ENCODE results near the gene LCN6. TPM values are rescaled to one million over a fixed set of nuclear protein-coding genes. Genes with fewer than 3 reads are reported as not detected.
A peak's percentile ranks its signal among the peaks of the same experiment; 100 is the strongest.
"Not testable (repeated sequence)": the region's sequence is repeated elsewhere in the genome, so short reads cannot be mapped to it uniquely, and the experiment has no call there.

LCN6 gene, protein sequence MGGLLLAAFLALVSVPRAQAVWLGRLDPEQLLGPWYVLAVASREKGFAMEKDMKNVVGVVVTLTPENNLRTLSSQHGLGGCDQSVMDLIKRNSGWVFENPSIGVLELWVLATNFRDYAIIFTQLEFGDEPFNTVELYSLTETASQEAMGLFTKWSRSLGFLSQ
- not detected in 2 replicates for total RNA-seq

- no peak for DNase-seq (ENCODE audit: low read depth, low spot score)
Measured at GRCh38 chr9:136748201-136748600, at the start of gene LCN6. LCN6 (minus strand) TSS chr9:136748525; CDS start chr9:136748483, 42 bp downstream.

DNA sequence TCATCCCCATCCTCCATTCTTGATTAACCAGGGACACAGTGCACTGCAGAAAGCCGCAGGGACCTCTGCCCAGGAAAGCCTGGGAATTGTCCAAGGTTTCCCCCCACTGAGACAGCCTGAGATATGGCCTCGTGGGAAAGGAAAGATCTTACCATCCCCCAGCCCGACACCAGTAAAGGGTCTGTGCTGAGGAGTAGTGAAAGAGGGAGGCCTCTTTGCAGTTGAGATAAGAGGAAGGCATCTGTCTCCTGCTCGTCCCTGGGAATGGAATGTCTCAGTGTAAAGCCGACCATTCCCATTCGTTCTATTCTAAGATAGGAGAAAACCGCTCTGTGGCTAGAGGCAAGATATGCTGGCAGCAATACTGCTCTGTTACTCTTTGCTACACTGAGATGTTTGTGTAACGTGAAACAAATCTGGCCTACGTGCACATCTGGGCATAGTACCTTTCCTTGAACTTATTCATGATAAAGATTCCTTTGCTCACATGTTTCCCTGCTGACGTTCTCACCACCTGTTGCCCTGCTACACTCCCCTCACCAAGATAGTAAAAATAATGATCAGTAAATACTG is 48.5 kb upstream of the LCN6 start:
- not testable (repeated sequence) for DNase-seq (ENCODE audit: low read depth, low spot score)

DNA sequence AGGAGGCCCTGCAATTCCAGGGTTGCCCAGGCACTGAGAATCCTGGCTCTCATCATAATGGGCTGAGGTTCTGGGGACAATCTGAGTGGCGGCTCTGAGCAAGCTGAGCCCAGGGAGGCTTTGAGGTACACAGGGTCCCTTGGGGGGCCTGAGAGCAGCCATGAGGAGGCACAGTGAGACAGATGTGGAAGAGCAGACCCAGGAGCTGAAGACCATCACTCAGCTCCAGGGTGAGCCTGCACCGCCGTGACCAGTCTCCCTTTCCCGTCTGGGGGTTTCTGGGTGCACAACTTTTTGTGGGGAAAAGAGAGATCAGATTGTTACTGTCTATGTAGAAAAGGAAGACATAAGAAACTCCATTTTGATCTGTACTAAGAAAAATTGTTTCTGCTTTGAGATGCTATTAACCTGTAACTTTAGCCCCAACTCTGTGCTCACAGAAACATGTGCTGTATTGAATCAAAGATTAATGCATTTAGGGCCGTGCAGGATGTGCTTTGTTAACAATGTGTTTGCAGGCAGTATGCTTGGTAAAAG is 48.0 kb upstream of the LCN6 start, which contains the start of gene CCDC183:
CCDC183 (plus strand) TSS at position 101 of the 537 bp plus-strand sequence; CDS start at position 161, 60 bp downstream.
- no peak for DNase-seq (ENCODE audit: low read depth, low spot score)

GRCh38 chr9:136795000-136795348 is 46.6 kb upstream of the LCN6 start:
- DNase-seq (ENCODE audit: low read depth, low spot score), result no peak

- DNase-seq (ENCODE audit: low read depth, low spot score), result no peak
Measured at GRCh38 chr9:136794281-136794999, 46.1 kb upstream of the LCN6 start.

- DNase-seq (ENCODE audit: low read depth, low spot score), result no peak
Measured at GRCh38 chr9:136793086-136793946, 45.0 kb upstream of the LCN6 start.

GRCh38 chr9:136792321-136793085 is 44.2 kb upstream of the LCN6 start:
- DNase-seq (ENCODE audit: low read depth, low spot score), result no peak

DNA sequence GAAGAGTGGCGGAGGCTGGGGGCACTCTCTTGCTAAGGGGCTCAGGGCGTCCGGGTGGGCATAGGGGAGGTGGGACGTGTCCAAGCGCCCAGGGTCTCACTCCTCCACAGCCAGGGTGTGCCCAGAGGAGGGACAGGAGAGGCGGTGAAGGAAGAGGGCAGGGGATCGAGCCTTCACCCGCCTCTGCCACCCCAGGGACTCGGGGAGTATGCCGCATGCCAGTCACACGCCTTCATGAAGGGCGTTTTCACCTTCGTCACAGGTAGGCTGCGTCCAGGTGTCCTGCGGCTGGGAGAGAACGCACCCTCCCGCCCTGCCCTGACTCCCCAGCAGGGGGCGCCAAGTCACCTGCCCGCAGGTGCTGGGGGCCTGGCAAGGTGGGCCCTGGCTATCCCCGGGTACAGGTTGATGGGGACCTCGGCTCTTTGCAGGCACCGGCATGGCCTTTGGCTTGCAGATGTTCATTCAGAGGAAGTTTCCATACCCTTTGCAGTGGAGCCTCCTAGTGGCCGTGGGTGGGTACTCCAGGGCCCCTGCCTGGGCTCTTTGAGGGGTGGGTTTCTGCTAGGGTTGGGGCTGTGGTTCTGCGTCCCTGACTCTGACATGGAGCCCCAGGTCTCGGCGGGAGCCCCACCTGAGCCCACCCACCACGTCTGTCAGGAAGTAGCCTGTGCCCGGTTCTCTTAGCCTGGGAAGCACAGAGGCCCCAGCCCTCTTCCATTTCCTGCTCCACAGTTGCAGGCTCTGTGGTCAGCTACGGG is 43.4 kb upstream of the LCN6 start:
- DNase-seq (ENCODE audit: low read depth, low spot score), result no peak

- peak; percentile 94 for DNase-seq (ENCODE audit: low read depth, low spot score)
Measured at GRCh38 chr9:136790640-136791515, 42.6 kb upstream of the LCN6 start, which contains the start of gene TMEM141. TMEM141 (plus strand) TSS chr9:136791344; CDS start chr9:136791371, 27 bp downstream.

- no peak for DNase-seq (ENCODE audit: low read depth, low spot score)
Measured at GRCh38 chr9:136789523-136789937, 41.2 kb upstream of the LCN6 start.

GRCh38 chr9:136788644-136789522 is 40.6 kb upstream of the LCN6 start:
- not testable (repeated sequence) for DNase-seq (ENCODE audit: low read depth, low spot score)

DNA sequence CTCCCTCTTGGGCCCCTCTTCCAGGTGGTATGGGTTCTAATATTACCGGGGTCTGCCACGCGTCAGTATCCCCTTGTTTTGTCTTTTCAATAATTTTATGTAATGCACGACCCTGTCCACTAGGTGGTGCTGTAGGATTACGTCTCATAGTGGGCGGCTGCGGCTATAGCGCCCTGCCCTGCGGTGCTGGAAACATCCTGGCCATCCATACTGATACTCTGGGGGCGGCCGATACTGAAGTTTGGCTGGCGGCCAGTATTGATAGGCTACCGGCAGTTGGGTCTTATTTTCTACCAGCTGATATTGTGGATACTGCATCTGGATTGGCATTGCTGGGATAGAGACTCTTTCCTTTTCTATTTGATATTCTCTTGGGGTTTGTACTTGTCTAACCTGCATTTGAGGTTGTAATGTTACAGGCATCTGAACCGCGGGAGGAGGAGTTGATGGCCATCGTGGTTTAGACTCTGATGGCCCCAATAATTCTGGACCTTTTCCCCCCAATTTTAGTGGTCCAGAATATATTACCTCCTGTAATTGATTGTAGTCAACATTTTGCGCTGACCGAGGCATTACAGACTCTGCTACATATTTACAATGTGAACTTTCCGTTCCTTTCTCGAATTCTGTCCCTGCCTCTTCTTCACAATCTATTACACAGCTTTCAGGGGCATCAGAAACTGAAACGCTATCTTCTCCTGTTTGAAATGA is 39.5 kb upstream of the LCN6 start:
- no peak for DNase-seq (ENCODE audit: low read depth, low spot score)

DNA sequence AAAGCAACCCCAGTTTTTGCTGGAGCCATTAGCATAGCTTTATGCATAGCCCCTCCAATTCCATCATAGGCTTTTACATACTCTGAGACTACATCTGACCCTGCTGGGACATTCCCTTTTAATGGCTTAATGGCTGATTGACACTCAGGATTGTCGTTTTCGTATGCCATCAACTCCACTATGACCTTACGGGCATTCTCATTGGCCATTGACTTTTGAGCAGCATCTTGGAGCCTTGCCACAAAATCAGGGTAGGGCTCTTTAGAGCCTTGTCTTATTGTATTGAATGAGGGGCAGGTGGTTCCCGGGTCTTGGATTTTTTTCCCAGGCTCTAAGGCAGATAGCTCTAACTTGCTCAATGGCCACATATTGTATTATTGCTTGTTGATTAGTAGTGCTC is 38.7 kb upstream of the LCN6 start:
- DNase-seq (ENCODE audit: low read depth, low spot score), result not testable (repeated sequence)

DNA sequence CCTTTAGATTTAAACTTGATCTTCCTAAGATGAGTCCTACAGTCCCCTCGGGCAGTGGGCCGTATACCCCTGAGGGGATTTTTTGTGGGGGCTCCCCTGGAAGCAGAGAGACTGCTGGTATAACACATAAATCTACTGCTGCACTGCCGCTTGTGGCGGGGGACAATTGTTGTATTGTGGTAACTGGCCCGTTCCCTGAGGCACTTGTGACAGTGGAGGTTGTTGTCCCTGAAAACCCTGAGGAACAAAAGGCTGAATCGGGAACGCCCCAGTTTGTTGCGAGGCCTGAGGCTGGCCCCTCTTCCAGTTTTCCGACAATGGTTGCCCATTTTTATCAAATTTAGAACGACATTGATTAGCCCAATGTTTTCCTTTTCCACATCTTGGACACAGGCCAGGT is 38.1 kb upstream of the LCN6 start:
- DNase-seq (ENCODE audit: low read depth, low spot score), result no peak

DNA sequence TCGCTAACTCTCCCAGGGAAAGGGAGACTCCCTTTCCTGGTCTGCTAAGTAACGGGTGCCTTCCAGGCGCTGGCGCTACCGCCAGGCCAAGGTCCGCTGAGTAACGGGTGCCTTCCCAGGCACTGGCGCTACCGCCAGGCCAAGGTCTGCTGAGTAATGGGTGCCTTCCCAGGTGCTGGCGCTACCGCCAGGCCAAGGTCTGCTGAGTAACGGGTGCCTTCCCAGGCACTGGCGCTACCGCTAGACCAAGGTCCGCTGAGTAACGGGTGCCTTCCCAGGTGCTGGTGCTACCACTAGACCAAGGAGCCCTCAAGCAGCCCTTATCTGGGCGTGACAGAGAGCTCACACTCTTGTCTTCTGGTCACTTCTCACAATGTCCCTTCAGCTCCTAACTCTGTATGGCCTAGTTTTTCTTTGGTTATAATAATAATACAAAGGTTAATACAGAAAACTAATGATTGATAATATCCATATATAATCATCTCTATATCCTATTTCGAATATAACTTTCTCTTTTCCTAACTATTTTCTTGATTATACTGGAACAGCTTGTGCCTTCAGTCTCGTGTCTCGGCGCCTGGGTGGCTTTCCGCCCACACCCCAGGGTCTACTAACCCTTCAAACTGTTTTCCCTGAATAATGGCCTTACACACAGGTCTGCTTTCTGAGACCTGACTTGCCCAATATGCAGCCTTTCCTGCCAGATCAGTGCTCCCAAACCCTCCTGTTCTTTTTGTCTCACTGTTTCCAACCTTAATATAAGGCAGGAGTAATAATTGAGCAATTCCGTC is 37.4 kb upstream of the LCN6 start:
- not testable (repeated sequence) for DNase-seq (ENCODE audit: low read depth, low spot score)

DNA sequence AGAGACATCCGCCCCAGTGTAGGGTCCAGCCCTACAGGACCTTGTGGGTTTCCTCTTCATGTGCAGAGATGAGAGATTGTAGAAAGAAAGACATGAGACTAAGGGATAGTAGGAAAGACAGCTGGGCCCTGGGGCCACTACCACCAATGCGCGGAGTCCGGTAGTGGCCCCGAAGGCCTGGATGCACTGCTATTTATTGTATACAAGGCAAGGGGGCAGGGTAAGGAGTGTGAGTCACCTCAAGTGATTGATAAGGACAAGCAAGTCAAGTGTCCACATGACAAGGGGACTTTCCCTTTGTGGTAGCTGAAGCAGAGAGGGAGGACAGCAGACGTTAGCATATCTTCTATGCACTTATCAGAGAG is 36.7 kb upstream of the LCN6 start:
- no peak for DNase-seq (ENCODE audit: low read depth, low spot score)

All from pulmonary artery endothelial cell (primary cell).